GM18498 (cell line): ENCODE results near the gene SPTBN4.
"Not testable (repeated sequence)": the region's sequence is repeated elsewhere in the genome, so short reads cannot be mapped to it uniquely, and the experiment has no call there.

ENCODE experiments used
- ATAC-seq: cut with Tn5 transposase; IDR thresholded peaks from one replicate; pipeline ENCODE4 v1.9.1; 2021; ENCODE audit warnings: mild to moderate bottlenecking, moderate library complexity; ENCODE audit not compliant: unreplicated experiment

SPTBN4 gene

GRCh38 chr19:40528078-40528477 lies 61.3 kb downstream of the SPTBN4 start:
- no peak for ATAC-seq

- ATAC-seq: no peak
Observed at GRCh38 chr19:40528533-40529092, 61.8 kb downstream of the SPTBN4 start.

GRCh38 chr19:40529093-40529954 lies 62.5 kb downstream of the SPTBN4 start:
- ATAC-seq: peak; percentile 56

GRCh38 chr19:40530091-40530901 lies 63.5 kb downstream of the SPTBN4 start:
- ATAC-seq: no peak

- ATAC-seq: no peak
Observed at GRCh38 chr19:40533508-40533907, 66.7 kb downstream of the SPTBN4 start.

- no peak for ATAC-seq
Observed at GRCh38 chr19:40534148-40534547, 67.3 kb downstream of the SPTBN4 start.

GRCh38 chr19:40539070-40539469 lies 72.3 kb downstream of the SPTBN4 start:
- no peak for ATAC-seq

- ATAC-seq: no peak
Observed at GRCh38 chr19:40542202-40542859, 75.5 kb downstream of the SPTBN4 start.

- no peak for ATAC-seq
Observed at GRCh38 chr19:40543029-40543597, 76.3 kb downstream of the SPTBN4 start.

- not testable (repeated sequence) for ATAC-seq
Observed at GRCh38 chr19:40546153-40546841, 79.5 kb downstream of the SPTBN4 start.

- not testable (repeated sequence) for ATAC-seq
Observed at GRCh38 chr19:40547190-40547589, 80.4 kb downstream of the SPTBN4 start.

- ATAC-seq: no peak
Observed at GRCh38 chr19:40547836-40548235, 81.0 kb downstream of the SPTBN4 start.

GRCh38 chr19:40549007-40549708 lies 82.4 kb downstream of the SPTBN4 start:
- no peak for ATAC-seq

- ATAC-seq: no peak
Observed at GRCh38 chr19:40550951-40551350, 84.2 kb downstream of the SPTBN4 start.

GRCh38 chr19:40552848-40553247 lies 86.0 kb downstream of the SPTBN4 start:
- ATAC-seq: no peak

GRCh38 chr19:40553885-40554857 lies 87.4 kb downstream of the SPTBN4 start:
- no peak for ATAC-seq

GRCh38 chr19:40555978-40556689 lies 89.3 kb downstream of the SPTBN4 start:
- no peak for ATAC-seq
